G401 (cell line): ENCODE results near the gene C2CD2L. TPM values are rescaled to one million over a fixed set of nuclear protein-coding genes. Genes with fewer than 3 reads are reported as not detected.
A peak's percentile ranks its signal among the peaks of the same experiment; 100 is the strongest.
"Not testable (repeated sequence)": the region's sequence is repeated elsewhere in the genome, so short reads cannot be mapped to it uniquely, and the experiment has no call there.

ENCODE experiments used
- DNase-seq: peaks from one replicate; pipeline ENCODE4 v3.0.0-alpha.2; 2015; ENCODE audit warnings: low spot score
- in situ Hi-C: cut with HindIII; loops from 2 replicates; pipeline ENCODE4 v1.10.0; 2016; ENCODE audit warnings: low sequenced_read_pairs, mixed read lengths
- total RNA-seq: library from RNA; depleted of rRNA; stranded (reverse); fragments of >200 nt; shearing (Covaris generic); gene quantifications from 2 replicates; pipeline ENCODE4 v1.2.3, GENCODE V29; 2014

Gene C2CD2L
- total RNA-seq, 1 experiment from 2014 or later, result 5.8 TPM

GRCh38 chr11:119134389-119134978 is 27.3 kb downstream of the C2CD2L start:
- DNase-seq, result peak; percentile 41
- in situ Hi-C loops, result no loop called here

GRCh38 chr11:119139276-119139675 is 32.1 kb downstream of the C2CD2L start:
- in situ Hi-C loops, DNase-seq: not testable (repeated sequence)

GRCh38 chr11:119144825-119145486 is 37.8 kb downstream of the C2CD2L start:
- peak; percentile 72 for DNase-seq
- in situ Hi-C loops, result no loop called here

GRCh38 chr11:119145551-119145950 is 38.4 kb downstream of the C2CD2L start:
- no peak for DNase-seq
- in situ Hi-C loops, result no loop called here

DNA sequence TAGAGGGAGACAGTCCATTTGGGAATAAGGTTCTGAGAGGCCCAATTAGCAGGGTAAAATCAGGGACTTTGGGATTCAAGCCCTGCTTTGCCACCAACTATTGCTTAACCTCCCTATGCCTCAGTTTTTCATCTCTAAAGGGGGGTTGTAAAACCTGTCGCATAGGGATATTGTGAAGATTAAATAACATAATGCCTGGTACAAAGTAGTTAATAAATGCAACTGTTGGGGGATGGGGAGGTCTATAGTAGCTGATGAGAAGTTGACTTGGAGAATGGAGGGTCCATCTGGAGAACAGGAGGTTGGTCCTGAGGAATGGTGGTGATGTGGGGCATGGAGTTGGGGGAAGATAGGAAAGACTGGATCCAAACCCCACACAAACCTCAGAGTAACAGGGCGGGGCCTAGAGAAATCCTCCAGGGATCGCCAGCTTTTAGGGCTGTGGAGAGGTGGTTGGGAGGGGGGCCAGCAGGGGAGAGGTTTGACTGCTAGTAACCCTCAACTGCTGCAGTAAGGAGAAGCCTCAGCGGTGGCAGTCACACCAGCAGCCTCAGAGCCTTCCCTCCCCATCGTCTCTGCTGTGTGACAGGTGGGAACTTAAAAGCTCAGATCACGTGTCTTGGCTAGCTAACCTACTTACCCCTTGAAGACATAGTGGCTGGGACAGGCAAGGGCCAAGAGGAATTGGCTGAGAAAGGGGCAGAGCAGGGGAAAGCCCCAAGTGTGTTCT is 40.6 kb downstream of the C2CD2L start:
- DNase-seq, result peak; percentile 94
- in situ Hi-C loops, result no loop called here

DNA sequence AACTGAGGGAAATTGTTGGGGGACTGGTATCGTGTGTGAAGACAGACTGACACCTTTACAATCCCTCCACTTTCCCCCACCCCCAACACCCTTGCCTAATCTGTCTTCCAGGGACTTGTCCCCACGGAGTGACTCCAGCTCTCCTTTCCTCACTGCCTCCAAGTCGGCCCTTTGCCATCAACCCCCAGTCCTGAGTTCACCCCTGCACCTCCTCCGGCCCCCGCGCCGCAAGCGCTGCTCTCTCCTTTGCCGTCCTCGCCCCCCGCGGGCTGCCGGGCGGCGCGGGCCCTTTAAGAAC is 41.5 kb downstream of the C2CD2L start:
- no peak for DNase-seq
- in situ Hi-C loops, result no loop called here

DNA sequence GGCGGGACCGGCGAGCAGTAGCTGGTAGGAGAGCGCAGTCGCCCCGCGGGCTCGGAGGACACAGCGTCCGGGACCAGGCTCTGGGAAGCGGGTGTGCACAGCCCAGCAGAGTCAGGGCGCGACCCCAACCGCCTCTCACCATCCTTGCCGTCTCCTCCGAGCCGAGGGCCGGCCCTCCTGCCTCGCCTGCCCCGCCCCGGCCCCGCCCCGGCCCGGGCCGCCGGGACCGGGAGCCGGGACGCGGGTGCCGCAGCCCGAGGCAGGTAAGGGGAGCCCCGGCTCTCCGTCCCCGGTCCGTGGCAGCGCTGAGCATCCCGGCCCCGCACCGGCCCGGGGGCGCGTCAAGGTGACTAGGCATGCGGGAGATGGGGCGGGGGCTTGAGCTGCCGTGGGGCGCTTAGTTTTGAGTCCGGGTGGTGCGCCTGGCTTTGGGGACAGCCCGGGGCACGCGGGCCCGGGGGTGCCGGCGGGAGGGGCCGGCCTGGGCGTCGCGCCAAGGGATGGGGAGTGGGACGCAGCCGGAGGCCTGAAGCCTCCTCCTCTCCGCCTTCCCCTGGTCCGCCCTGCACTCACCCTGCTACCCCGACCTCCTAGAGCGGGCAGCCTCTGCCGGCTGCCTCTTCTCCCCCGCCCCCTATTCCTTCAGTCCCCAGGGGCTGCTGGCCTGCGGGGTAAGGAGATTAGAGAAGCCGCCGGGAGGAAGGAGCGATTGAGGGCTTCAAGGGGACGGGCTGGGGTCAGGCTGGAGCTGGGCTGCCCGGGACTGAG is 42.1 kb downstream of the C2CD2L start, which contains the start of gene ABCG4:
ABCG4 (plus strand) TSS at position 35 of the 768 bp plus-strand sequence. CDS start 914 bp downstream, outside the sequence.
- in situ Hi-C loops, result no loop called here
- peak; percentile 60 for DNase-seq

GRCh38 chr11:119149786-119150275 is 42.7 kb downstream of the C2CD2L start:
- in situ Hi-C loops, result no loop called here
- DNase-seq, result peak; percentile 23

DNA sequence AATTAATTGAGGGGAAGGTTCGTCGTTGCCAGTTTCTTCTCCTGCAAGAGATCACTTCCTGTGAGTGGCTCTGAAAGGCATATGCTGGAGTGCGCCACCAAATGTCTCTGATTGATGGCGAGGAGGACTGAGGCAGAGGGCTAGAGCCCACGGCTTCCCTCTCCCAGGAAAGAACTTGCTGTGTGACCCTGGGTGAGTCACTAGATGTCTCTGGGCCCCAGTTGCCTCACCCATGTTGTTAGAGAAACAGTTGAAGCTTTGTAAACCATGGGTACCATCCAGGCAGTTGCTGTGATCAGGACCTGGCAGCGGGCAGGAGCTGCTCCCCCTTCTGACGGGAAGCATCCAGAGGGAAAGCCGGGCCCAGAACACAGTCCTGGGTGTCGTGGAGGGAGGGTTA is 44.9 kb downstream of the C2CD2L start:
- DNase-seq, result no peak
- in situ Hi-C loops, result no loop called here

DNA sequence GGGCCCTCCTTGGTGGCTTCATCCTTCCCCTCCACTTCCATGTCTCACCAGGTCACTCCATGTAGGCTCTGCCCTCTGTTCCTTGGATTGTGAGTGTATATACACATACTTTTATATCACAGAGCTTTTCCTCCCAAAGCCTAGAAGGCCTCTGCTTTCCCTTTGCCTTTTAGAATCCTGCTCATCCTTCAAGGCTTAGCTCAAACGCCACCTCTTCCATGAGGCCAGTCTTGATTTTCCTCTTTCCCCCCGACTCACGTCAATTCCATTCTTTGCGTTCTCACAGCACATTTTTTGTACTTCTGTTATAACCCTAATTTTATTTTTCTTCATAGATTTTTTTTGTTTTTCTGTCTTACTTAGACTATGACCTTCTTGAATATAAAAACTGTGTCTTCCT is 45.5 kb downstream of the C2CD2L start:
- no peak for DNase-seq
- in situ Hi-C loops, result no loop called here

GRCh38 chr11:119153049-119153818 is 46.1 kb downstream of the C2CD2L start:
- in situ Hi-C loops, result no loop called here

DNA sequence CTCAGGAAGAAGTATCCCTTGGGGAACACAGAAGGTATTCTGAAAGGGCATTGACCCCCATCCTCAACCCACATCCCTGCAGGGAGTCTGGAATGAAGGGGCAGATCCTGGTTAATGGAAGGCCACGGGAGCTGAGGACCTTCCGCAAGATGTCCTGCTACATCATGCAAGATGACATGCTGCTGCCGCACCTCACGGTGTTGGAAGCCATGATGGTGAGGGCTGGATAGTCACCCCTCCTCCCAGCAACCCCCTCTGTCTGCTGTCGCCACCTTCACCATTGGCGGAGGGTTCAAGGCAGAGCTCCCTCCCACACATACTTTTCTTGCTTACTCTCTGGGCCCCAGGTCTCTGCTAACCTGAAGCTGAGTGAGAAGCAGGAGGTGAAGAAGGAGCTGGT is 47.0 kb downstream of the C2CD2L start:
- in situ Hi-C loops, result no loop called here
- no peak for DNase-seq

More at GRCh38 chr11:119153049-119153818, 46.1 kb downstream of the C2CD2L start:
- DNase-seq, result no peak

DNA sequence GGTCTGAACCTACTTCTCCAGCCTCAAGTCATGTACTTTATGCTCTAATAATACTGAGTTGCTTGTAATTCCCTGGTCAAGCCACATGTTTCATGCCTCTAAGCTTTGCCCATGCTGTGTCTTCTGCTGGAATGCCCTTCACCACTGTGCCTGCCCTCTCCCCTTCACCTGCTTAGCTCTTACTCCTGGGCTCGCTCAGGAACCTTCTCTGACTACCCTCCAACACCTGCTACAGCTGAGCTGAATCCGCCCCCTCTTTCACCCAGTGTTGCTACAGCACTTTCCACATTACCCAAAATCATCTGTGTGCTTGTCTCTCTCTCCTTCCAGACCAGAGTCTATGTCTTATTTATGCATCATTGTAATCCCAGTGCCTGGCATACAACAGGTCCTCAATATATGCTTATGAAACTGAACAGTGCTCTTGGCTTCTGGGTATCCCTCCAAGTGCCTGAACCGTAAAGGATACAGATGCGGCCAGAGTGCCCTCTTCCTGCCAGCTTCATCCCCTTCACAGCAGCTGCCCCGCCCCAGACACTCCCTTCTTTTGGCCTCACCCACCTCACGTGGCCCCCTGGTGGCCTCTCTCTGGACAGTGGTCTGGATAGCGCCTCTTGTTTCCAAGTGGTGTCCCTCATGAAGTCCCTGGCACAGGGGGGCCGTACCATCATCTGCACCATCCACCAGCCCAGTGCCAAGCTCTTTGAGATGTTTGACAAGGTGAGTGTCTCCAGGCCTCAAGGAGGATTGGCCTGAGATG is 48.8 kb downstream of the C2CD2L start:
- in situ Hi-C loops, result no loop called here
- DNase-seq, result no peak

DNA sequence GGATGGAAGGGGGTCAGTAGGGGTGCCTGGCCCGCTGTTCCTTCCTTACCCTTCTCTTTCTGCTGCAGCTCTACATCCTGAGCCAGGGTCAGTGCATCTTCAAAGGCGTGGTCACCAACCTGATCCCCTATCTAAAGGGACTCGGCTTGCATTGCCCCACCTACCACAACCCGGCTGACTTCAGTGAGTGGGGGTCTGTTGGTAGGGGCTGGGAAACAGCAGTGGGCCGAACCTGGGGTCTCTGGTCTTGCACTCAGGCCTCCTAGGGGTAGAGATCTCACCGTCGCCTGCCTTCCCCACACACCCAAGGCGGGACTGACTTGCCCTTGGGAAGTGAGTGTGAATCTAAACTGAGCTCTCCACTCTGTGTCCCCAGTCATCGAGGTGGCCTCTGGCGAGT is 49.4 kb downstream of the C2CD2L start:
- DNase-seq, result no peak
- in situ Hi-C loops, result no loop called here

DNA sequence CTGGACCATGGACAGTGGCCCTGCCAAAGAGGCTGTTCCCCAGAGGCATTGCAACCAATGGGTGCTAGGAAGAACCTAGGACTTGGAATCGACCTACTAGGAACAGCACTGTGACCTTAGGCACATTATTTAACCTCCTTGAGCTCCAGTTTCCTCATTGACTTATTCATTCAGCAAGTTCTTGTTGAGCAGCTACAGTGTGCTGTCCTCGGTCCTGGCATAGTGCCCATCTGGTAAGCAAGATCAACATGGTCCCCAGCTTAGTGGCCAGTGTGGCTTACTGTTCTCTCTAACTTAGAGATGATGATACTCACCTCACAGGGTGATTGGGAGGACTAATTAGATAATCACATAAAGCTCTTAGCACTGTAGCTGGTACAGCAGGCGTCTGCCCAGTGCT is 49.9 kb downstream of the C2CD2L start:
- in situ Hi-C loops, result no loop called here
- no peak for DNase-seq

DNA sequence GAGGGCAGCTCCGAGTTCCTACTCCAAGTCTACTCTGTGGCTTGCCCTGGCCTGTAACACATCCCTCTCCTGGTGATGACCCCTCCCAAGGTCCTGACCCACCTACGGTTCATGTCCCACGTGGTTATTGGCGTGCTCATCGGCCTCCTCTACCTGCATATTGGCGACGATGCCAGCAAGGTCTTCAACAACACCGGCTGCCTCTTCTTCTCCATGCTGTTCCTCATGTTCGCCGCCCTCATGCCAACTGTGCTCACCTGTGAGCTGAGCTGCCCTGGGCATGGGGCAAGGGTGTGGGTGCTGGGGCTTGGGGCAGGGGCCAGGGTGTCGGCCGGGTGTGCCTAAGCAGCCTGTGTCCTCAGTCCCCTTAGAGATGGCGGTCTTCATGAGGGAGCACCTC is 51.3 kb downstream of the C2CD2L start:
- DNase-seq, result no peak
- in situ Hi-C loops, result no loop called here

GRCh38 chr11:119160151-119160550 is 53.0 kb downstream of the C2CD2L start:
- in situ Hi-C loops, result no loop called here
- DNase-seq, result no peak

DNA sequence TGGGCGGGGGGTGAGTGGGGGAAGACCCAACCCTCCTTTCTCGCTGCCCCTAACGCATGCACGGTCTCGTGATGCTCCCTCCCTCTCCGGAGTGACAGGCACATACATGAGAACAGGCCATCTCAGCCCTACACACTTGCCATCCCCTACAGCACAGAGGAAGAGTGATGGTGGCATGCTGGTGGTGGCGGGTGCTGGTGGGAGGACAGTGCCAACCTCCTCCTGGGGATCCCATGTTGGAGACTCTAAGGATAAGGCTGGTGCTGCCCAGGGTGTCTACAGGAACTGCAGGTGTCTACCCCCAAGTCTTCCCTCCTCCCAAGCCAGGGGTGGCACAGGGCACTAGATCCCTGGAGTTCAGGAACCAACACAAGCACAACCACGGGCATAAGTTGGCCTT is 54.7 kb downstream of the C2CD2L start:
- in situ Hi-C loops, result no loop called here

More for the DNA sequence above, 54.7 kb downstream of the C2CD2L start:
- DNase-seq, result no peak
